ENCODE results near the gene KCNAB1.
"Not testable (repeated sequence)": the region's sequence is repeated elsewhere in the genome, so short reads cannot be mapped to it uniquely, and the experiment has no call there.

GRCh38 chr3:156224046-156224445 is 103.7 kb downstream of the KCNAB1 start:
- not testable (repeated sequence) for TF ChIP-seq NFRKB (IDR thresholded peaks at IDR 0.05); SUZ12 (IDR thresholded peaks at IDR 0.05); HDGF (IDR thresholded peaks at IDR 0.05; ENCODE audit: borderline replicate concordance); CTBP1 (IDR thresholded peaks at IDR 0.05; ENCODE audit: borderline replicate concordance); SP1 (IDR thresholded peaks at IDR 0.05); PKNOX1 (IDR thresholded peaks at IDR 0.05); FOXK2 (IDR thresholded peaks at IDR 0.05); FOXA1 (IDR thresholded peaks at IDR 0.05); ARNT (IDR thresholded peaks at IDR 0.05); ELF4 (IDR thresholded peaks at IDR 0.05)

All from HEK293T (cell line).